Transverse colon (tissue), 4 donors: ENCODE results near the gene NFKBIZ. TPM values are rescaled to one million over a fixed set of nuclear protein-coding genes. Genes with fewer than 3 reads are reported as not detected.

Experiments
- DNase-seq: peaks from one replicate; pipeline ENCODE4 v3.0.0-alpha.2; 2019
- H3K27ac ChIP-seq, 4 donors: fragments of 200-600 bp; sonication (generic); 2 replicates each; pipeline ENCODE4 v1.5.1; 2016 to 2018; ENCODE audit warnings: inconsistent platforms in 4 of 4
- H3K27me3 ChIP-seq: fragments of 200-600 bp; sonication (generic); 2 replicates; pipeline ENCODE4 v1.5.1; 2017; ENCODE audit warnings: inconsistent platforms
- H3K36me3 ChIP-seq, 4 donors: fragments of 200-600 bp; sonication (generic); 2 replicates each; pipeline ENCODE4 v1.5.1; 2017 to 2019; ENCODE audit warnings: inconsistent platforms in 4 of 4
- H3K4me1 ChIP-seq, 4 donors: fragments of 200-600 bp; sonication (generic); 2 replicates each; pipeline ENCODE4 v1.5.1; 2017 to 2020; ENCODE audit warnings: inconsistent platforms in 4 of 4
- H3K4me3 ChIP-seq, 4 donors: fragments of 200-600 bp; sonication (generic); 1 replicate in 1 of 4; 2 replicates in 3 of 4; pipeline versions ENCODE4 v1.5.1 to v1.6.1; 2017 to 2019; ENCODE audit warnings: inconsistent platforms in 4 of 4
- H3K9me3 ChIP-seq, 2 donors: fragments of 200-600 bp; sonication (generic); 2 replicates each; pipeline ENCODE4 v1.5.1; 2017 to 2019; ENCODE audit warnings: inconsistent platforms in 2 of 2
- EP300 ChIP-seq: sonication (generic); formaldehyde crosslinking; IDR thresholded peaks from one replicate; pipeline ENCODE4 v1.6.1; 2017; ENCODE audit warnings: antibody characterized with exemption, low read depth
- POLR2A ChIP-seq: fragments of 450-650 bp; IDR thresholded peaks from one replicate; pipeline ENCODE4 v1.6.1; 2016; ENCODE audit warnings: antibody characterized with exemption, mild to moderate bottlenecking, moderate library complexity
- POLR2AphosphoS5 ChIP-seq, 3 donors: sonication (generic); formaldehyde crosslinking; IDR thresholded peaks; one replicate each; pipeline ENCODE4 v1.6.1; 2016; ENCODE audit warnings: antibody characterized with exemption in 3 of 3
- WGBS, 2 donors: methylation state at CpG; one replicate each; pipeline ENCODE4 v1.1.5; 2018; ENCODE audit warnings: low coverage in 1 of 2; 5-methylcytosine and 5-hydroxymethylcytosine counted together
- in situ Hi-C, 4 donors: fragments of 200-750 bp; cut with MboI; loops; one replicate each; pipeline versions ENCODE4 v1.15.0 to v1.15.1; 2017; ENCODE audit warnings: low sequenced_read_pairs in 3 of 4, low pct_ligation_motif_present in 1 of 4, low pct_unique_long_range_greater_than_20kb in 1 of 4
- intact Hi-C: fragments of 100-400 bp; cut with DNase I; formaldehyde crosslinking; loops from one replicate; pipeline ENCODE4 v1.15.1; 2023; ENCODE audit warnings: low total_unique reads
- total RNA-seq, 4 donors: library from RNA; depleted of rRNA; stranded (reverse); fragments of >200 nt; gene quantifications; one replicate each; pipeline ENCODE4 v1.1.0, GENCODE V29; 2016
- TF ChIP-seq, protein P1 (sequence below), 5 experiments: fragments of 200-600 bp in 3 of 5; fragments of 450-650 bp in 2 of 5; sonication (generic) in 3 of 5; IDR thresholded peaks; 1 replicate in 2 of 5; 2 replicates in 3 of 5; pipeline ENCODE4 v1.5.1; 2016 to 2017; ENCODE audit warnings: antibody characterized with exemption in 5 of 5, inconsistent platforms in 3 of 5, mild to moderate bottlenecking in 2 of 5, moderate library complexity in 1 of 5

Gene NFKBIZ
- total RNA-seq, 4 donors from 2014 or later = 92.4 to 333 (median 176) TPM

DNA sequence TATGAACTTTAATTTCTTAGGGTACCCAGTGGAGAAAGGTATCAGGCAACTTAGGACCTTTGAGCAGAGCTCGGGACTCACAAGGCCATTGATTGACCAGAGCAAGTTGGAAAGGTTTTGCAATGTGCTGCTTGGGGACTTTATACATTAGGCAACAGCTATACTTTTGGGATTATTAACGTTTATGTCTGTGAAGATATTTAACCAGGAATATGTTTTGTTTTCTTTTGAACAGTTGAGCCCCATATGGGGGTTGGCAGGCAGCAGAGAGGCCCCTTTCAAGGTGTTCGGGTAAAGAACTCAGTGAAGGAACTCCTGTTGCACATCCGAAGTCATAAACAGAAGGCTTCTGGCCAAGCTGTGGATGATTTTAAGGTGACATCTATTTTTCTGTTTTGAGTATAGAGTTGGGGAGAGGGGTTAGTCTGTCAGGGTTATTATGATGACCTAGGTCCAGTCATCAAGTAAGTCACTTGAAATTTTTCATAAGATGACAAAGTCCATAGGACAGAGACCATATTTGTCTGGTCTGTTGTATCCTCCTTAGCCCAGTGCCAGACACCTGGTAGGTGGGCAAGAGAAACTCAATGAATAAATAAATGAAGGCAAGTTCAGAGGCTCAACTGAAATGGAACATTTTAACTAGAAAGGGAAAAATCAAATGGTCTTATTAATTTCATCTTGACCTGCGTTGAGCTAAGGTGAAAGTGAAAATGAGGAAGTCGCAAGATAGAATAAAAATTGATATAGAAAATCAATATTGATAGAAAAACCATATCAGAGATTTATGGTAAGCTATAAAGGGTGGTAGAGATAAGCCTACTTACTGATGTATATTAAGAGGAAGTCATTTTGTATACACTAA, 2.8 kb downstream of the NFKBIZ start:
- TF ChIP-seq, protein P1, sequence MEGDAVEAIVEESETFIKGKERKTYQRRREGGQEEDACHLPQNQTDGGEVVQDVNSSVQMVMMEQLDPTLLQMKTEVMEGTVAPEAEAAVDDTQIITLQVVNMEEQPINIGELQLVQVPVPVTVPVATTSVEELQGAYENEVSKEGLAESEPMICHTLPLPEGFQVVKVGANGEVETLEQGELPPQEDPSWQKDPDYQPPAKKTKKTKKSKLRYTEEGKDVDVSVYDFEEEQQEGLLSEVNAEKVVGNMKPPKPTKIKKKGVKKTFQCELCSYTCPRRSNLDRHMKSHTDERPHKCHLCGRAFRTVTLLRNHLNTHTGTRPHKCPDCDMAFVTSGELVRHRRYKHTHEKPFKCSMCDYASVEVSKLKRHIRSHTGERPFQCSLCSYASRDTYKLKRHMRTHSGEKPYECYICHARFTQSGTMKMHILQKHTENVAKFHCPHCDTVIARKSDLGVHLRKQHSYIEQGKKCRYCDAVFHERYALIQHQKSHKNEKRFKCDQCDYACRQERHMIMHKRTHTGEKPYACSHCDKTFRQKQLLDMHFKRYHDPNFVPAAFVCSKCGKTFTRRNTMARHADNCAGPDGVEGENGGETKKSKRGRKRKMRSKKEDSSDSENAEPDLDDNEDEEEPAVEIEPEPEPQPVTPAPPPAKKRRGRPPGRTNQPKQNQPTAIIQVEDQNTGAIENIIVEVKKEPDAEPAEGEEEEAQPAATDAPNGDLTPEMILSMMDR (IDR thresholded peaks at IDR 0.05) = no peak
- TF ChIP-seq POLR2AphosphoS5 (IDR thresholded peaks at IDR 0.05) = peak in 1 of 3 donors; percentile 34
- in situ Hi-C loops (no loop called here), intact Hi-C loops (loop anchor here (10.0 kb wide), 1 partner anchor 47 kb away; no protein-coding TSS in a partner anchor)
- DNase-seq = no peak
- peaks cover 13 to 76% (median 42%) of the 10 kb centered on the region in 4 donors for H3K4me1 ChIP-seq
- no peaks in the 10 kb centered on the region for H3K27me3 ChIP-seq
- peak overlapping the region; percentile 63 to 99 (median 94) for H3K4me3 ChIP-seq
- no peaks in the 10 kb centered on the region for H3K9me3 ChIP-seq
- H3K27ac ChIP-seq = peak overlapping the region; percentile 96 to 100 (median 99)
- peaks cover 0 to 50% (median 22%) of the 10 kb centered on the region in 4 donors for H3K36me3 ChIP-seq
- WGBS, 2 donors = 41 to 48% methylated on average over 4 to 6 of the region's 6 CpGs

DNA sequence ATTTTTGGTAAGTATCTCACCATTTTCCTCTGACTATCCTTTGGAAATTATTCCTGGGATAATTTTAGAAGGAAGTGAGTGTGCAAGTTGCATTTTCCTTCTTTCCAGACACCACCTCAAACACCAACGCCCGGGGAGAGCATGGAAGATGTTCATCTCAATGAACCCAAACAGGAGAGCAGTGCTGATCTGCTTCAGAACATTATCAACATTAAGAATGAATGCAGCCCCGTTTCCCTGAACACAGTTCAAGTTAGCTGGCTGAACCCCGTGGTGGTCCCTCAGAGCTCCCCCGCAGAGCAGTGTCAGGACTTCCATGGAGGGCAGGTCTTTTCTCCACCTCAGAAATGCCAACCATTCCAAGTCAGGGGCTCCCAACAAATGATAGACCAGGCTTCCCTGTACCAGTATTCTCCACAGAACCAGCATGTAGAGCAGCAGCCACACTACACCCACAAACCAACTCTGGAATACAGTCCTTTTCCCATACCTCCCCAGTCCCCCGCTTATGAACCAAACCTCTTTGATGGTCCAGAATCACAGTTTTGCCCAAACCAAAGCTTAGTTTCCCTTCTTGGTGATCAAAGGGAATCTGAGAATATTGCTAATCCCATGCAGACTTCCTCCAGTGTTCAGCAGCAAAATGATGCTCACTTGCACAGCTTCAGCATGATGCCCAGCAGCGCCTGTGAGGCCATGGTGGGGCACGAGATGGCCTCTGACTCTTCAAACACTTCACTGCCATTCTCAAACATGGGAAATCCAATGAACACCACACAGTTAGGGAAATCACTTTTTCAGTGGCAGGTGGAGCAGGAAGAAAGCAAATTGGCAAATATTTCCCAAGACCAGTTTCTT, 3.9 kb downstream of the NFKBIZ start:
- intact Hi-C loops = loop anchor here (10.0 kb wide), 1 partner anchor 48 kb away; no protein-coding TSS in a partner anchor
- no peaks in the 10 kb centered on the region for H3K27me3 ChIP-seq
- H3K4me3 ChIP-seq = peak overlapping the region in 1 of 4 donors; percentile 63
- no peak for TF ChIP-seq EP300
- TF ChIP-seq, protein P1 (IDR thresholded peaks at IDR 0.05) = no peak
- peak in 1 of 3 donors; percentile 71 for TF ChIP-seq POLR2AphosphoS5 (IDR thresholded peaks at IDR 0.05)
- peaks cover 0 to 61% (median 27%) of the 10 kb centered on the region in 4 donors for H3K36me3 ChIP-seq
- 55 to 82% methylated on average over 4 to 8 of the region's 8 CpGs for WGBS, 2 donors
- H3K27ac ChIP-seq = peak overlapping the region; percentile 96 to 100 (median 99)
- H3K9me3 ChIP-seq = no peaks in the 10 kb centered on the region
- DNase-seq = no peak
- in situ Hi-C loops = no loop called here
- peaks cover 9 to 75% (median 35%) of the 10 kb centered on the region in 4 donors for H3K4me1 ChIP-seq

DNA sequence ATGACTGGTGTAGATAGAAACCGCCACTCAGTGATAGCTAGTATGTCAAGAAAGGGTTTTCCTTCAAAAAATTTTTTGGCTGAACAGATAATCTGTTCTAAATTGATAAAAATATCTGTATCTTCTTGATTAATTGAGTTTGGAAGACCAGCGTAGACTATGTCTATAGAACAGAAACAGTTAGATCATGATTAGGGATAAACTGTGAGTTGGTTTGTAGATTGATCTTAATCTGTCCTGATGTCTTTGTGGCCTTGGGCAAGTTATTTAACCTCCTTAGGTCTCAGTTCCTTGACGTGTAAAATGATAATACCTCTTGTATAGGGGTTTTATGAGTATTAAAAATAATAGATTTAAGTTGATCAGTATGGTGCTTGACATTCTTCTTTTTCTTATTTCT, 4.7 kb downstream of the NFKBIZ start:
- TF ChIP-seq POLR2A (no peak), POLR2AphosphoS5 (IDR thresholded peaks at IDR 0.05) (no peak), EP300 (no peak)
- TF ChIP-seq, protein P1 (IDR thresholded peaks at IDR 0.05) = no peak
- peaks cover 5 to 70% (median 32%) of the 10 kb centered on the region in 4 donors for H3K4me1 ChIP-seq
- H3K4me3 ChIP-seq = peak overlapping the region in 1 of 4 donors; percentile 63
- peak overlapping the region; percentile 96 to 100 (median 99) for H3K27ac ChIP-seq
- in situ Hi-C loops = no loop called here
- no peaks in the 10 kb centered on the region for H3K27me3 ChIP-seq
- 67 to 77% methylated on average over 3 of the region's 3 CpGs for WGBS, 2 donors
- intact Hi-C loops = loop anchor here (10.0 kb wide), 1 partner anchor 49 kb away; no protein-coding TSS in a partner anchor
- H3K36me3 ChIP-seq = peaks cover 0 to 68% (median 33%) of the 10 kb centered on the region in 4 donors
- no peak for DNase-seq
- no peaks in the 10 kb centered on the region for H3K9me3 ChIP-seq
